ENCODE measurements around the gene BRD3. TPM values are rescaled to one million over a fixed set of nuclear protein-coding genes. Genes with fewer than 3 reads are reported as not detected.
A peak's percentile ranks its signal among the peaks of the same experiment; 100 is the strongest.

Gene BRD3
- total and polyA plus RNA-seq, 4 donors: 16.0 to 54.4 (median 33.5) TPM

- Histone ChIP-seq H3K4me3 (ENCODE audit: low read depth, low read length) (no peak overlapping the region), H3K27me3 (ENCODE audit: control insufficient read depth, insufficient read depth, low read length) (no peaks in the 10 kb centered on the region), H3K4me1 (ENCODE audit: control insufficient read depth, insufficient read depth, low read length) (peaks cover 14% of the 10 kb centered on the region), H3K36me3 (ENCODE audit: control insufficient read depth, insufficient read depth, low read length) (no peaks in the 10 kb centered on the region), H3K27ac (ENCODE audit: low read depth, low read length) (no peak overlapping the region), H3K9me3 (ENCODE audit: control insufficient read depth, insufficient read depth, low read length) (no peaks in the 10 kb centered on the region)
- DNase-seq (ENCODE audit: low read depth in 4 of 6, low spot score in 6 of 6): no peak
- 75% methylated on average over 8 of the region's 8 CpGs for WGBS (ENCODE audit: insufficient coverage)
These were observed 62.4 kb downstream of the BRD3 start for GRCh38 chr9:134005381-134005780.

GRCh38 chr9:134004881-134005280 is 62.9 kb downstream of the BRD3 start:
- Histone ChIP-seq H3K4me1 (ENCODE audit: control insufficient read depth, insufficient read depth, low read length) (peaks cover 15% of the 10 kb centered on the region), H3K36me3 (ENCODE audit: control insufficient read depth, insufficient read depth, low read length) (no peaks in the 10 kb centered on the region), H3K4me3 (ENCODE audit: low read depth, low read length) (no peak overlapping the region), H3K9me3 (ENCODE audit: control insufficient read depth, insufficient read depth, low read length) (no peaks in the 10 kb centered on the region), H3K27me3 (ENCODE audit: control insufficient read depth, insufficient read depth, low read length) (no peaks in the 10 kb centered on the region), H3K27ac (ENCODE audit: low read depth, low read length) (no peak overlapping the region)
- DNase-seq (ENCODE audit: low read depth in 4 of 6, low spot score in 6 of 6): no peak
- WGBS (ENCODE audit: insufficient coverage): 87% methylated on average over 13 of the region's 14 CpGs

GRCh38 chr9:134004131-134004873 is 63.5 kb downstream of the BRD3 start:
- WGBS (ENCODE audit: insufficient coverage): 78% methylated on average over 16 of the region's 20 CpGs
- H3K9me3 ChIP-seq (ENCODE audit: control insufficient read depth, insufficient read depth, low read length): no peaks in the 10 kb centered on the region
- H3K4me1 ChIP-seq (ENCODE audit: control insufficient read depth, insufficient read depth, low read length): peaks cover 19% of the 10 kb centered on the region
- H3K4me3 ChIP-seq (ENCODE audit: low read depth, low read length): no peak overlapping the region
- H3K27me3 ChIP-seq (ENCODE audit: control insufficient read depth, insufficient read depth, low read length): no peaks in the 10 kb centered on the region
- H3K36me3 ChIP-seq (ENCODE audit: control insufficient read depth, insufficient read depth, low read length): no peaks in the 10 kb centered on the region
- no peak for DNase-seq (ENCODE audit: low read depth in 4 of 6, low spot score in 6 of 6)
- H3K27ac ChIP-seq (ENCODE audit: low read depth, low read length): no peak overlapping the region

GRCh38 chr9:134003237-134003636 is 64.6 kb downstream of the BRD3 start:
- H3K27ac ChIP-seq (ENCODE audit: low read depth, low read length): no peak overlapping the region
- H3K36me3 ChIP-seq (ENCODE audit: control insufficient read depth, insufficient read depth, low read length): no peaks in the 10 kb centered on the region
- H3K27me3 ChIP-seq (ENCODE audit: control insufficient read depth, insufficient read depth, low read length): no peaks in the 10 kb centered on the region
- DNase-seq (ENCODE audit: low read depth in 4 of 6, low spot score in 6 of 6): no peak
- 100% methylated on average over 2 of the region's 2 CpGs for WGBS (ENCODE audit: insufficient coverage)
- H3K4me3 ChIP-seq (ENCODE audit: low read depth, low read length): no peak overlapping the region
- H3K9me3 ChIP-seq (ENCODE audit: control insufficient read depth, insufficient read depth, low read length): no peaks in the 10 kb centered on the region
- peaks cover 19% of the 10 kb centered on the region for H3K4me1 ChIP-seq (ENCODE audit: control insufficient read depth, insufficient read depth, low read length)

GRCh38 chr9:134002796-134003195 is 65.0 kb downstream of the BRD3 start:
- Histone ChIP-seq H3K27me3 (ENCODE audit: control insufficient read depth, insufficient read depth, low read length) (no peaks in the 10 kb centered on the region), H3K4me3 (ENCODE audit: low read depth, low read length) (no peak overlapping the region), H3K9me3 (ENCODE audit: control insufficient read depth, insufficient read depth, low read length) (no peaks in the 10 kb centered on the region), H3K4me1 (ENCODE audit: control insufficient read depth, insufficient read depth, low read length) (peaks cover 19% of the 10 kb centered on the region), H3K27ac (ENCODE audit: low read depth, low read length) (no peak overlapping the region), H3K36me3 (ENCODE audit: control insufficient read depth, insufficient read depth, low read length) (no peaks in the 10 kb centered on the region)
- WGBS (ENCODE audit: insufficient coverage): 89% methylated on average over 1 of the region's 2 CpGs
- DNase-seq (ENCODE audit: low read depth in 4 of 6, low spot score in 6 of 6): no peak

- H3K4me3 ChIP-seq (ENCODE audit: low read depth, low read length): no peak overlapping the region
- 61% methylated on average over 6 of the region's 6 CpGs for WGBS (ENCODE audit: insufficient coverage)
- H3K27me3 ChIP-seq (ENCODE audit: control insufficient read depth, insufficient read depth, low read length): no peaks in the 10 kb centered on the region
- no peaks in the 10 kb centered on the region for H3K9me3 ChIP-seq (ENCODE audit: control insufficient read depth, insufficient read depth, low read length)
- H3K27ac ChIP-seq (ENCODE audit: low read depth, low read length): no peak overlapping the region
- peak in 1 of 6 donors; percentile 73 for DNase-seq (ENCODE audit: low read depth in 4 of 6, low spot score in 6 of 6)
- H3K4me1 ChIP-seq (ENCODE audit: control insufficient read depth, insufficient read depth, low read length): peaks cover 8% of the 10 kb centered on the region
- no peaks in the 10 kb centered on the region for H3K36me3 ChIP-seq (ENCODE audit: control insufficient read depth, insufficient read depth, low read length)
These were observed 68.0 kb downstream of the BRD3 start for GRCh38 chr9:133999851-134000265.

- Histone ChIP-seq H3K27me3 (ENCODE audit: control insufficient read depth, insufficient read depth, low read length) (no peaks in the 10 kb centered on the region), H3K9me3 (ENCODE audit: control insufficient read depth, insufficient read depth, low read length) (no peaks in the 10 kb centered on the region), H3K4me3 (ENCODE audit: low read depth, low read length) (no peak overlapping the region), H3K36me3 (ENCODE audit: control insufficient read depth, insufficient read depth, low read length) (no peaks in the 10 kb centered on the region), H3K27ac (ENCODE audit: low read depth, low read length) (peak overlapping the region; percentile 40), H3K4me1 (ENCODE audit: control insufficient read depth, insufficient read depth, low read length) (peaks cover 16% of the 10 kb centered on the region)
- DNase-seq (ENCODE audit: low read depth in 4 of 6, low spot score in 6 of 6): peak in 1 of 6 donors; percentile 72
- 100% methylated on average over 1 of the region's 1 CpG for WGBS (ENCODE audit: insufficient coverage)
These were observed 68.8 kb downstream of the BRD3 start for GRCh38 chr9:133998915-133999595.

- Histone ChIP-seq H3K9me3 (ENCODE audit: control insufficient read depth, insufficient read depth, low read length) (no peaks in the 10 kb centered on the region), H3K27ac (ENCODE audit: low read depth, low read length) (no peak overlapping the region), H3K4me1 (ENCODE audit: control insufficient read depth, insufficient read depth, low read length) (peaks cover 29% of the 10 kb centered on the region), H3K27me3 (ENCODE audit: control insufficient read depth, insufficient read depth, low read length) (no peaks in the 10 kb centered on the region), H3K4me3 (ENCODE audit: low read depth, low read length) (no peak overlapping the region), H3K36me3 (ENCODE audit: control insufficient read depth, insufficient read depth, low read length) (no peaks in the 10 kb centered on the region)
- no peak for DNase-seq (ENCODE audit: low read depth in 4 of 6, low spot score in 6 of 6)
- WGBS (ENCODE audit: insufficient coverage): 86% methylated on average over 2 of the region's 2 CpGs
These were observed 70.2 kb downstream of the BRD3 start for GRCh38 chr9:133997584-133997983.

GRCh38 chr9:133996531-133997520 is 71.0 kb downstream of the BRD3 start:
- H3K36me3 ChIP-seq (ENCODE audit: control insufficient read depth, insufficient read depth, low read length): no peaks in the 10 kb centered on the region
- WGBS (ENCODE audit: insufficient coverage): 83% methylated on average over 21 of the region's 24 CpGs
- H3K4me3 ChIP-seq (ENCODE audit: low read depth, low read length): no peak overlapping the region
- DNase-seq (ENCODE audit: low read depth in 4 of 6, low spot score in 6 of 6): no peak
- peaks cover 29% of the 10 kb centered on the region for H3K4me1 ChIP-seq (ENCODE audit: control insufficient read depth, insufficient read depth, low read length)
- H3K27ac ChIP-seq (ENCODE audit: low read depth, low read length): no peak overlapping the region
- H3K27me3 ChIP-seq (ENCODE audit: control insufficient read depth, insufficient read depth, low read length): no peaks in the 10 kb centered on the region
- no peaks in the 10 kb centered on the region for H3K9me3 ChIP-seq (ENCODE audit: control insufficient read depth, insufficient read depth, low read length)
